GM23338 (cell line): ENCODE data around the gene RPS6KA4.

Experiments
- EZH2 ChIP-seq: fragments of 200-600 bp; sonication (generic); IDR thresholded peaks from one replicate; pipeline ENCODE4 v1.8.0; 2017; ENCODE audit warnings: antibody characterized with exemption, mild to moderate bottlenecking, low read depth; ENCODE audit not compliant: unreplicated experiment
- EZH2phosphoT487 ChIP-seq: fragments of 200-600 bp; sonication (generic); IDR thresholded peaks from one replicate; pipeline ENCODE4 v1.8.1; 2018; ENCODE audit warnings: antibody characterized with exemption; ENCODE audit not compliant: unreplicated experiment
- JUNB ChIP-seq: IDR thresholded peaks from one replicate; pipeline ENCODE4 v1.6.1; 2016; ENCODE audit warnings: antibody characterized with exemption; ENCODE audit not compliant: unreplicated experiment
- TF ChIP-seq, protein P1 (sequence below), 2 experiments: fragments of 200-600 bp in 1 of 2; sonication (generic) in 1 of 2; conservative IDR thresholded peaks; 2 replicates each; pipeline versions ENCODE4 v1.5.1 to v1.6.1; 2016 to 2017; ENCODE audit warnings: antibody characterized with exemption in 2 of 2, low read depth in 2 of 2, mild to moderate bottlenecking in 2 of 2, moderate library complexity in 1 of 2

DNA sequence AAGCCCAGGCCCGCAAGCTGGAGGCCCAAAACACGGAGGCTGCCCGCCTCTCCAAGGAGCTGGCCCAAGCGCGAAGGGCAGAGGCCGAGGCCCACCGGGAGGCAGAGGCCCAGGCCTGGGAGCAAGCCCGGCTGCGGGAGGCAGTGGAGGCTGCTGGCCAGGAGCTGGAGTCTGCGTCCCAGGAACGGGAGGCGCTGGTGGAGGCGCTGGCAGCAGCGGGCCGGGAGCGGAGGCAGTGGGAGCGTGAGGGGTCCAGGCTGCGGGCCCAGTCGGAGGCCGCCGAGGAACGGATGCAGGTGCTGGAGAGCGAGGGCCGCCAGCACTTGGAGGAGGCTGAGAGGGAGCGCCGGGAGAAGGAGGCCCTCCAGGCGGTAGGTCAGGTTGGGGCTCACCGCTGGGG lies 14.2 kb upstream of the RPS6KA4 start:
- TF ChIP-seq, protein P1, sequence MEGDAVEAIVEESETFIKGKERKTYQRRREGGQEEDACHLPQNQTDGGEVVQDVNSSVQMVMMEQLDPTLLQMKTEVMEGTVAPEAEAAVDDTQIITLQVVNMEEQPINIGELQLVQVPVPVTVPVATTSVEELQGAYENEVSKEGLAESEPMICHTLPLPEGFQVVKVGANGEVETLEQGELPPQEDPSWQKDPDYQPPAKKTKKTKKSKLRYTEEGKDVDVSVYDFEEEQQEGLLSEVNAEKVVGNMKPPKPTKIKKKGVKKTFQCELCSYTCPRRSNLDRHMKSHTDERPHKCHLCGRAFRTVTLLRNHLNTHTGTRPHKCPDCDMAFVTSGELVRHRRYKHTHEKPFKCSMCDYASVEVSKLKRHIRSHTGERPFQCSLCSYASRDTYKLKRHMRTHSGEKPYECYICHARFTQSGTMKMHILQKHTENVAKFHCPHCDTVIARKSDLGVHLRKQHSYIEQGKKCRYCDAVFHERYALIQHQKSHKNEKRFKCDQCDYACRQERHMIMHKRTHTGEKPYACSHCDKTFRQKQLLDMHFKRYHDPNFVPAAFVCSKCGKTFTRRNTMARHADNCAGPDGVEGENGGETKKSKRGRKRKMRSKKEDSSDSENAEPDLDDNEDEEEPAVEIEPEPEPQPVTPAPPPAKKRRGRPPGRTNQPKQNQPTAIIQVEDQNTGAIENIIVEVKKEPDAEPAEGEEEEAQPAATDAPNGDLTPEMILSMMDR (conservative IDR thresholded peaks at IDR 0.05; ENCODE audit: low read depth in 2 of 2), result no peak
- TF ChIP-seq EZH2phosphoT487, result no peak
- TF ChIP-seq EZH2, result no peak
- TF ChIP-seq JUNB, result no peak
